ENCODE results near the gene PRSS21.

The PRSS21 gene

DNA sequence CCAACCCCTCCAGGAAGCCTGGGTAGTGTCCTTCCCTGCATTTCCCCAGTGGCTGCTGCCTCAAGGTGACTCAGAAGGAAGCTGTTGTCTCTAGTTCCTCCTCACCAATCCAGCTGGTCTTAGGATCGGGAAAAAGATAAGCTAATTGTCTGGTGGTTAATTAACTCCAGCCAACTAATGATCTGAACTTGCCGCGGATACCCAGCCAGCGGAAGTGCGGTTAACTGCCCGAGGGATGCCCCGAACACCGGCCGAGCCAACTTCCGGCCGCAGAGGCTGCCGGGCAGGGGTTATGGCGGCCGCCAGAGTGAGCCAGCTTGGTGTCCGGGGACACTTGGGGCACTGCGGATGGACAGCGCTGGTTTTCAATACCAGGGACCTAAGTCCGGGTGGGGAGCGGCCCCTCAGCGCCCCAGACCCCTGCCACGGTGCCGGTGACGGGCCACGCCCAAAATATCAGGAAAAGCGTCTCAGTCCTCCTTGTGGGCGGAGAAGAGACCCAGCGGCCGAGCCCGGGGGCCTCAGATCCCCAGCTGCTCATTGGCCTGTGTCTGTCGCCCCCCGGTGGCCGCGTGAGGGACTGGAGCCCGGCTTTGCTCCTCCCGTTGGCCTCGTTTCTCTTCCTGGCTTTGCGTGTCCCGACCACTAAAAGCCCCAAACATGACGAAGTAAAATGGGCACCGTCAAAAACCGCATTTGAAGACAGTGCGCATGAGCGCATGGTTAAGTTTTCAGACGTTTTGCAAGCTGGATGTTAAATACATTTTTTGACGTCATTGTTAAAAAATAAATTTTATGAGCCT, 51.2 kb downstream of the PRSS21 start (continued):
- peak; percentile 92 for TF ChIP-seq ZNF501 (tag by site-specific recombination; IDR thresholded peaks at IDR 0.05)
- TF ChIP-seq, protein P1, sequence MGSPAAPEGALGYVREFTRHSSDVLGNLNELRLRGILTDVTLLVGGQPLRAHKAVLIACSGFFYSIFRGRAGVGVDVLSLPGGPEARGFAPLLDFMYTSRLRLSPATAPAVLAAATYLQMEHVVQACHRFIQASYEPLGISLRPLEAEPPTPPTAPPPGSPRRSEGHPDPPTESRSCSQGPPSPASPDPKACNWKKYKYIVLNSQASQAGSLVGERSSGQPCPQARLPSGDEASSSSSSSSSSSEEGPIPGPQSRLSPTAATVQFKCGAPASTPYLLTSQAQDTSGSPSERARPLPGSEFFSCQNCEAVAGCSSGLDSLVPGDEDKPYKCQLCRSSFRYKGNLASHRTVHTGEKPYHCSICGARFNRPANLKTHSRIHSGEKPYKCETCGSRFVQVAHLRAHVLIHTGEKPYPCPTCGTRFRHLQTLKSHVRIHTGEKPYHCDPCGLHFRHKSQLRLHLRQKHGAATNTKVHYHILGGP (tag by site-specific recombination; IDR thresholded peaks at IDR 0.05) = no peak
- no peak for TF ChIP-seq ZNF155 (tag by site-specific recombination; IDR thresholded peaks at IDR 0.05)
- TF ChIP-seq, protein P2, sequence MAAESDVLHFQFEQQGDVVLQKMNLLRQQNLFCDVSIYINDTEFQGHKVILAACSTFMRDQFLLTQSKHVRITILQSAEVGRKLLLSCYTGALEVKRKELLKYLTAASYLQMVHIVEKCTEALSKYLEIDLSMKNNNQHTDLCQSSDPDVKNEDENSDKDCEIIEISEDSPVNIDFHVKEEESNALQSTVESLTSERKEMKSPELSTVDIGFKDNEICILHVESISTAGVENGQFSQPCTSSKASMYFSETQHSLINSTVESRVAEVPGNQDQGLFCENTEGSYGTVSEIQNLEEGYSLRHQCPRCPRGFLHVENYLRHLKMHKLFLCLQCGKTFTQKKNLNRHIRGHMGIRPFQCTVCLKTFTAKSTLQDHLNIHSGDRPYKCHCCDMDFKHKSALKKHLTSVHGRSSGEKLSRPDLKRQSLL (tag by site-specific recombination; IDR thresholded peaks at IDR 0.05) = no peak
- no peak for TF ChIP-seq ZNF658 (tag by site-specific recombination; IDR thresholded peaks at IDR 0.05)
- peak; percentile 73 for TF ChIP-seq KLF10 (tag by site-specific recombination; IDR thresholded peaks at IDR 0.05)
- no peak for TF ChIP-seq RBAK (tag by site-specific recombination; IDR thresholded peaks at IDR 0.05)
- no peak for TF ChIP-seq HOXA7 (CRISPR knock-in tag; IDR thresholded peaks at IDR 0.05; ENCODE audit: borderline replicate concordance)
- TF ChIP-seq, protein P3, sequence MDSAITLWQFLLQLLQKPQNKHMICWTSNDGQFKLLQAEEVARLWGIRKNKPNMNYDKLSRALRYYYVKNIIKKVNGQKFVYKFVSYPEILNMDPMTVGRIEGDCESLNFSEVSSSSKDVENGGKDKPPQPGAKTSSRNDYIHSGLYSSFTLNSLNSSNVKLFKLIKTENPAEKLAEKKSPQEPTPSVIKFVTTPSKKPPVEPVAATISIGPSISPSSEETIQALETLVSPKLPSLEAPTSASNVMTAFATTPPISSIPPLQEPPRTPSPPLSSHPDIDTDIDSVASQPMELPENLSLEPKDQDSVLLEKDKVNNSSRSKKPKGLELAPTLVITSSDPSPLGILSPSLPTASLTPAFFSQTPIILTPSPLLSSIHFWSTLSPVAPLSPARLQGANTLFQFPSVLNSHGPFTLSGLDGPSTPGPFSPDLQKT (IDR thresholded peaks at IDR 0.05; ENCODE audit: borderline replicate concordance, low read depth, low read length) = no peak
- no peak for TF ChIP-seq ZNF121 (tag by site-specific recombination; IDR thresholded peaks at IDR 0.05)
- TF ChIP-seq ZNF274 (IDR thresholded peaks at IDR 0.05; ENCODE audit: low read length) = no peak
- TF ChIP-seq ZNF274 (tag by site-specific recombination; IDR thresholded peaks at IDR 0.05; ENCODE audit: borderline replicate concordance) = no peak
- TF ChIP-seq, protein P4, sequence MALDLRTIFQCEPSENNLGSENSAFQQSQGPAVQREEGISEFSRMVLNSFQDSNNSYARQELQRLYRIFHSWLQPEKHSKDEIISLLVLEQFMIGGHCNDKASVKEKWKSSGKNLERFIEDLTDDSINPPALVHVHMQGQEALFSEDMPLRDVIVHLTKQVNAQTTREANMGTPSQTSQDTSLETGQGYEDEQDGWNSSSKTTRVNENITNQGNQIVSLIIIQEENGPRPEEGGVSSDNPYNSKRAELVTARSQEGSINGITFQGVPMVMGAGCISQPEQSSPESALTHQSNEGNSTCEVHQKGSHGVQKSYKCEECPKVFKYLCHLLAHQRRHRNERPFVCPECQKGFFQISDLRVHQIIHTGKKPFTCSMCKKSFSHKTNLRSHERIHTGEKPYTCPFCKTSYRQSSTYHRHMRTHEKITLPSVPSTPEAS (tag by site-specific recombination; IDR thresholded peaks at IDR 0.05) = no peak
- peak; percentile 53 for TF ChIP-seq ZNF660 (tag by site-specific recombination; IDR thresholded peaks at IDR 0.05)
- TF ChIP-seq, protein P5, sequence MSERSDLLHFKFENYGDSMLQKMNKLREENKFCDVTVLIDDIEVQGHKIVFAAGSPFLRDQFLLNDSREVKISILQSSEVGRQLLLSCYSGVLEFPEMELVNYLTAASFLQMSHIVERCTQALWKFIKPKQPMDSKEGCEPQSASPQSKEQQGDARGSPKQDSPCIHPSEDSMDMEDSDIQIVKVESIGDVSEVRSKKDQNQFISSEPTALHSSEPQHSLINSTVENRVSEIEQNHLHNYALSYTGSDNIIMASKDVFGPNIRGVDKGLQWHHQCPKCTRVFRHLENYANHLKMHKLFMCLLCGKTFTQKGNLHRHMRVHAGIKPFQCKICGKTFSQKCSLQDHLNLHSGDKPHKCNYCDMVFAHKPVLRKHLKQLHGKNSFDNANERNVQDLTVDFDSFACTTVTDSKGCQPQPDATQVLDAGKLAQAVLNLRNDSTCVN (tag by site-specific recombination; optimal IDR thresholded peaks at IDR 0.05) = peak; percentile 41
- no peak for TF ChIP-seq ZNF138 (tag by site-specific recombination; IDR thresholded peaks at IDR 0.05; ENCODE audit: borderline replicate concordance)
- no peak for TF ChIP-seq ZNF433 (tag by site-specific recombination; IDR thresholded peaks at IDR 0.05; ENCODE audit: low read depth)
- TF ChIP-seq, protein P6, sequence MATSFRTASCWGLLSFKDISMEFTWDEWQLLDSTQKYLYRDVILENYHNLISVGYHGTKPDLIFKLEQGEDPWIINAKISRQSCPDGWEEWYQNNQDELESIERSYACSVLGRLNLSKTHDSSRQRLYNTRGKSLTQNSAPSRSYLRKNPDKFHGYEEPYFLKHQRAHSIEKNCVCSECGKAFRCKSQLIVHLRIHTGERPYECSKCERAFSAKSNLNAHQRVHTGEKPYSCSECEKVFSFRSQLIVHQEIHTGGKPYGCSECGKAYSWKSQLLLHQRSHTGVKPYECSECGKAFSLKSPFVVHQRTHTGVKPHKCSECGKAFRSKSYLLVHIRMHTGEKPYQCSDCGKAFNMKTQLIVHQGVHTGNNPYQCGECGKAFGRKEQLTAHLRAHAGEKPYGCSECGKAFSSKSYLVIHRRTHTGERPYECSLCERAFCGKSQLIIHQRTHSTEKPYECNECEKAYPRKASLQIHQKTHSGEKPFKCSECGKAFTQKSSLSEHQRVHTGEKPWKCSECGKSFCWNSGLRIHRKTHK (tag by site-specific recombination; IDR thresholded peaks at IDR 0.05) = no peak
- peak; percentile 66; the same call in 1 of the 2 replicates for TF ChIP-seq BCL11A (tag by site-specific recombination; IDR thresholded peaks at IDR 0.05; ENCODE audit: low read depth)
- TF ChIP-seq ZNF140 (tag by site-specific recombination; IDR thresholded peaks at IDR 0.05) = no peak
- TF ChIP-seq, protein P7, sequence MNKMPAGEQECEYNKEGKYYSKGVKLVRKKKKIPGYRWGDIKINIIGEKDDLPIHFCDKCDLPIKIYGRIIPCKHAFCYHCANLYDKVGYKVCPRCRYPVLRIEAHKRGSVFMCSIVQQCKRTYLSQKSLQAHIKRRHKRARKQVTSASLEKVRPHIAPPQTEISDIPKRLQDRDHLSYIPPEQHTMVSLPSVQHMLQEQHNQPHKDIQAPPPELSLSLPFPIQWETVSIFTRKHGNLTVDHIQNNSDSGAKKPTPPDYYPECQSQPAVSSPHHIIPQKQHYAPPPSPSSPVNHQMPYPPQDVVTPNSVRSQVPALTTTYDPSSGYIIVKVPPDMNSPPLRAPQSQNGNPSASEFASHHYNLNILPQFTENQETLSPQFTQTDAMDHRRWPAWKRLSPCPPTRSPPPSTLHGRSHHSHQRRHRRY (tag by site-specific recombination; IDR thresholded peaks at IDR 0.05) = no peak; the same call in 1 of the 2 replicates
- TF ChIP-seq, protein P8, sequence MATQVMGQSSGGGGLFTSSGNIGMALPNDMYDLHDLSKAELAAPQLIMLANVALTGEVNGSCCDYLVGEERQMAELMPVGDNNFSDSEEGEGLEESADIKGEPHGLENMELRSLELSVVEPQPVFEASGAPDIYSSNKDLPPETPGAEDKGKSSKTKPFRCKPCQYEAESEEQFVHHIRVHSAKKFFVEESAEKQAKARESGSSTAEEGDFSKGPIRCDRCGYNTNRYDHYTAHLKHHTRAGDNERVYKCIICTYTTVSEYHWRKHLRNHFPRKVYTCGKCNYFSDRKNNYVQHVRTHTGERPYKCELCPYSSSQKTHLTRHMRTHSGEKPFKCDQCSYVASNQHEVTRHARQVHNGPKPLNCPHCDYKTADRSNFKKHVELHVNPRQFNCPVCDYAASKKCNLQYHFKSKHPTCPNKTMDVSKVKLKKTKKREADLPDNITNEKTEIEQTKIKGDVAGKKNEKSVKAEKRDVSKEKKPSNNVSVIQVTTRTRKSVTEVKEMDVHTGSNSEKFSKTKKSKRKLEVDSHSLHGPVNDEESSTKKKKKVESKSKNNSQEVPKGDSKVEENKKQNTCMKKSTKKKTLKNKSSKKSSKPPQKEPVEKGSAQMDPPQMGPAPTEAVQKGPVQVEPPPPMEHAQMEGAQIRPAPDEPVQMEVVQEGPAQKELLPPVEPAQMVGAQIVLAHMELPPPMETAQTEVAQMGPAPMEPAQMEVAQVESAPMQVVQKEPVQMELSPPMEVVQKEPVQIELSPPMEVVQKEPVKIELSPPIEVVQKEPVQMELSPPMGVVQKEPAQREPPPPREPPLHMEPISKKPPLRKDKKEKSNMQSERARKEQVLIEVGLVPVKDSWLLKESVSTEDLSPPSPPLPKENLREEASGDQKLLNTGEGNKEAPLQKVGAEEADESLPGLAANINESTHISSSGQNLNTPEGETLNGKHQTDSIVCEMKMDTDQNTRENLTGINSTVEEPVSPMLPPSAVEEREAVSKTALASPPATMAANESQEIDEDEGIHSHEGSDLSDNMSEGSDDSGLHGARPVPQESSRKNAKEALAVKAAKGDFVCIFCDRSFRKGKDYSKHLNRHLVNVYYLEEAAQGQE (tag by site-specific recombination; IDR thresholded peaks at IDR 0.05) = peak; percentile 66
- TF ChIP-seq ZNF837 (tag by site-specific recombination; IDR thresholded peaks at IDR 0.05) = no peak
- TF ChIP-seq, protein P9, sequence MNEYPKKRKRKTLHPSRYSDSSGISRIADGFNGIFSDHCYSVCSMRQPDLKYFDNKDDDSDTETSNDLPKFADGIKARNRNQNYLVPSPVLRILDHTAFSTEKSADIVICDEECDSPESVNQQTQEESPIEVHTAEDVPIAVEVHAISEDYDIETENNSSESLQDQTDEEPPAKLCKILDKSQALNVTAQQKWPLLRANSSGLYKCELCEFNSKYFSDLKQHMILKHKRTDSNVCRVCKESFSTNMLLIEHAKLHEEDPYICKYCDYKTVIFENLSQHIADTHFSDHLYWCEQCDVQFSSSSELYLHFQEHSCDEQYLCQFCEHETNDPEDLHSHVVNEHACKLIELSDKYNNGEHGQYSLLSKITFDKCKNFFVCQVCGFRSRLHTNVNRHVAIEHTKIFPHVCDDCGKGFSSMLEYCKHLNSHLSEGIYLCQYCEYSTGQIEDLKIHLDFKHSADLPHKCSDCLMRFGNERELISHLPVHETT (tag by site-specific recombination; IDR thresholded peaks at IDR 0.05) = peak; percentile 81
- TF ChIP-seq ZNF19 (tag by site-specific recombination; IDR thresholded peaks at IDR 0.05; ENCODE audit: low read depth) = no peak
